Brain microvascular endothelial cell (primary cell): ENCODE measurements around the gene PLPPR1.

Experiments
- DNase-seq: peaks from one replicate; pipeline ENCODE4 v3.0.0-alpha.2; 2020
- H3K27ac ChIP-seq: fragments of 250-450 bp; sonication (Bioruptor Pico); 2 replicates; pipeline ENCODE4 v1.5.1; 2020; ENCODE audit warnings: mild to moderate bottlenecking, moderate library complexity
- H3K27me3 ChIP-seq: fragments of 250-450 bp; sonication (Bioruptor Pico); replicated peaks from 2 replicates; pipeline ENCODE4 v1.5.1; 2020; ENCODE audit warnings: mild to moderate bottlenecking
- H3K36me3 ChIP-seq: fragments of 250-450 bp; sonication (Bioruptor Pico); replicated peaks from 2 replicates; pipeline ENCODE4 v1.5.1; 2020; ENCODE audit warnings: mild to moderate bottlenecking
- H3K4me3 ChIP-seq: 2 replicates; pipeline ENCODE4 v1.5.1; 2011; ENCODE audit warnings: low read depth, mild to moderate bottlenecking, control low read depth, low read length, moderate library complexity
- in situ Hi-C: cut with HindIII; loops from 2 replicates; pipeline ENCODE4 v1.10.0; 2017; ENCODE audit warnings: low sequenced_read_pairs, low pct_ligation_motif_present
- TF ChIP-seq, protein P1 (sequence below): IDR thresholded peaks from 2 replicates; pipeline ENCODE4 v1.5.1; 2011; ENCODE audit warnings: low read depth, mild to moderate bottlenecking, moderate library complexity, low read length, control low read depth, inconsistent platforms; ENCODE audit errors: missing control alignments

PLPPR1 gene

DNA sequence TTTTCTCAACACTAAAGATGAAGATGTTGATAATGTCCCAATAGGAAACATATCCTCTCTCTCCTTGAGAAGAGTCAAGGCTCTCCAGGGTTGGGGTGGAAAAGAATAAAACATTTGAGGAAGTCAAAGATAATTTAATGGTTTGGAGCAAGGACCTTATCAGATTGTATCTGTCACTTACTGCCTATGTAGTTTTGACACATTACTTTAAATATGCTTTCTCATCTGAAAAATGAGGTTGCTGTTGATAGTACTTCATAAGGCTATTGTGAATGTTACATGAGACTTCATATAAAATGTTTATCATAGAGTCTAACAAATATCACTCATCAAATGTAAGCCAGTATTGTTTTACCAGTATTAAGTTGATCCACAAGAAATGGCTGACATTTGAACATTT lies 307.6 kb downstream of the PLPPR1 start:
- DNase-seq = no peak
- TF ChIP-seq, protein P1, sequence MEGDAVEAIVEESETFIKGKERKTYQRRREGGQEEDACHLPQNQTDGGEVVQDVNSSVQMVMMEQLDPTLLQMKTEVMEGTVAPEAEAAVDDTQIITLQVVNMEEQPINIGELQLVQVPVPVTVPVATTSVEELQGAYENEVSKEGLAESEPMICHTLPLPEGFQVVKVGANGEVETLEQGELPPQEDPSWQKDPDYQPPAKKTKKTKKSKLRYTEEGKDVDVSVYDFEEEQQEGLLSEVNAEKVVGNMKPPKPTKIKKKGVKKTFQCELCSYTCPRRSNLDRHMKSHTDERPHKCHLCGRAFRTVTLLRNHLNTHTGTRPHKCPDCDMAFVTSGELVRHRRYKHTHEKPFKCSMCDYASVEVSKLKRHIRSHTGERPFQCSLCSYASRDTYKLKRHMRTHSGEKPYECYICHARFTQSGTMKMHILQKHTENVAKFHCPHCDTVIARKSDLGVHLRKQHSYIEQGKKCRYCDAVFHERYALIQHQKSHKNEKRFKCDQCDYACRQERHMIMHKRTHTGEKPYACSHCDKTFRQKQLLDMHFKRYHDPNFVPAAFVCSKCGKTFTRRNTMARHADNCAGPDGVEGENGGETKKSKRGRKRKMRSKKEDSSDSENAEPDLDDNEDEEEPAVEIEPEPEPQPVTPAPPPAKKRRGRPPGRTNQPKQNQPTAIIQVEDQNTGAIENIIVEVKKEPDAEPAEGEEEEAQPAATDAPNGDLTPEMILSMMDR = no peak
- H3K4me3 ChIP-seq = no peak overlapping the region
- no peak overlapping the region for H3K27ac ChIP-seq
- H3K27me3 ChIP-seq = no peaks in the 10 kb centered on the region
- in situ Hi-C loops = no loop called here
- H3K36me3 ChIP-seq = no peaks in the 10 kb centered on the region

DNA sequence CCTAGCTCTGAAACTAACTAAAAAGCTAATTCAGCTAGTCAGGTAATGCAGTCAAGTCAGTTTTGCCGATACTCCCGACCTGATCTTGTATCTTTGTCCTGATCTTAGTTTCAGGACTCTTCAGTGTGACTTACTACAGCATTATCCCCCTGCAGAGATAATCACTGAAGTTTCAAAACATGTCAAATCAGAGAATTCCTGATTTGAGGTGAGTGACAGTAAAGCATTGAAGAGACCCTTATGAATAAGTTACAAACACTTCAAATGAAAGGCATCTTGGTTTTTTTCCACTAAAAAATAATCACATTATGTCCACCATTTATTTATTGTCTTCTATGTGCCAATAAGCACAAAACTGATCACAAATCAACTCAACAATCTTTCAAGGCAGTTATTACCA lies 308.7 kb downstream of the PLPPR1 start:
- no peaks in the 10 kb centered on the region for H3K36me3 ChIP-seq
- H3K27ac ChIP-seq = no peak overlapping the region
- no peaks in the 10 kb centered on the region for H3K27me3 ChIP-seq
- TF ChIP-seq, protein P1 = no peak
- DNase-seq = no peak
- H3K4me3 ChIP-seq = no peak overlapping the region
- in situ Hi-C loops = no loop called here

DNA sequence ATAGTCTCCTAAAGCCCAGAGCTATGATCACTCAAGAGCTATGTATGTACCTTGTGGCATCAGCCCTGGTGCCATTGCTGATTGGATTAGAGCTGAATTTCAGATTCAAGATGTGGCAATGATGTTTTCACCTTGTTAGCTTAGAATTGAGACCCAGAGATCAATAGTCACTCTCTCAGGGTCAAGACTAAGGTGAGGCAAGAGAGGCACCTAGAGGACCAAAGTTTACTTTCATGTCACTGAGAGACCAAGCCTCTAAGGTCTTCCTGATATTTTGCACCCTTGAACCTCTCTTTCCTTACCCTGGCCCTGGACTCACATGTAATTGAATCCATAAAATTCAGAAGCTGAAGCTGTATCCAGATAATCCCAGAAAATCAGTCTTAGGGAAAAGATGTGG lies 313.4 kb downstream of the PLPPR1 start:
- H3K27ac ChIP-seq = no peak overlapping the region
- no peaks in the 10 kb centered on the region for H3K36me3 ChIP-seq
- TF ChIP-seq, protein P1 = no peak
- in situ Hi-C loops = no loop called here
- H3K27me3 ChIP-seq = no peaks in the 10 kb centered on the region
- no peak for DNase-seq
- H3K4me3 ChIP-seq = no peak overlapping the region

DNA sequence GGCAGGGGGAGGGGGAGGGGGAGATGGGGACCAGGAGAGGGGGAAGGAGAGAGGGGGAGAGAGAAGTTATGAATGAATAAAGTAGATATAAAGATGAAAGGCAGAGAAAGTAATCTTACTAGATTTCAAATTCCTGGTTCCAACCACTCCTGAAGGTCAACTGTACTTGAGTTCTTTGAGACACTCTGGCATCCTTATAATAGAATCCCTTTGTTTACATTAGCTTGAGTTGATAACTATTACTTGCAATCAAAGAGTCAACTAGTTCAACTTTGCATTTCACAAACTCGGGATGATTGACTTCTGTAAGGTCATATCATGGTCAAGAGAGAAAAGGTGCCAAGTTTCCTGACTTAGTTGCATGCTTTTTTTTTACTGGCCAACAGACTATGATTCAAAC lies 314.1 kb downstream of the PLPPR1 start:
- H3K27ac ChIP-seq = no peak overlapping the region
- in situ Hi-C loops = no loop called here
- no peaks in the 10 kb centered on the region for H3K27me3 ChIP-seq
- no peak for DNase-seq
- no peaks in the 10 kb centered on the region for H3K36me3 ChIP-seq
- no peak overlapping the region for H3K4me3 ChIP-seq
- TF ChIP-seq, protein P1 = no peak

DNA sequence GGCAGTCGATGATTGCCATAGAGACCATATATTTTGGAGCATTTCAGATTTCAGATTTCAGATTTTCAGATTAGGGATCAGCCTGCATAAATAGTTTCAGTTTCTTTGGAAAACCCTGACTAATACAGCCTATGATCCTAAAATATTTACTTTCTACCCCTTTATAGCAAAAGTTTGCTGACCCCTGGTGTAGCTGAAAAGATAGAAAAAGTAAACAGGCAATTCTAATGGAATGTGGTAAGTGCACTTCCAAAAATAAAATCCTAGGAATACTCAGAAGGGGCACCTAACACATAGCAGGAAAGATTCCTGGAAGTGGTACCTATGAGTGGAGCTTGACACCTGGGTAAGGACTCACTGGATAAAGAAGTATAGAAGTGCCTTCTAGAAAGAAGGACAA lies 321.8 kb downstream of the PLPPR1 start:
- no peak for DNase-seq
- H3K27ac ChIP-seq = no peak overlapping the region
- in situ Hi-C loops = no loop called here
- H3K27me3 ChIP-seq = no peaks in the 10 kb centered on the region
- H3K36me3 ChIP-seq = no peaks in the 10 kb centered on the region
- TF ChIP-seq, protein P1 = no peak
- H3K4me3 ChIP-seq = no peak overlapping the region

DNA sequence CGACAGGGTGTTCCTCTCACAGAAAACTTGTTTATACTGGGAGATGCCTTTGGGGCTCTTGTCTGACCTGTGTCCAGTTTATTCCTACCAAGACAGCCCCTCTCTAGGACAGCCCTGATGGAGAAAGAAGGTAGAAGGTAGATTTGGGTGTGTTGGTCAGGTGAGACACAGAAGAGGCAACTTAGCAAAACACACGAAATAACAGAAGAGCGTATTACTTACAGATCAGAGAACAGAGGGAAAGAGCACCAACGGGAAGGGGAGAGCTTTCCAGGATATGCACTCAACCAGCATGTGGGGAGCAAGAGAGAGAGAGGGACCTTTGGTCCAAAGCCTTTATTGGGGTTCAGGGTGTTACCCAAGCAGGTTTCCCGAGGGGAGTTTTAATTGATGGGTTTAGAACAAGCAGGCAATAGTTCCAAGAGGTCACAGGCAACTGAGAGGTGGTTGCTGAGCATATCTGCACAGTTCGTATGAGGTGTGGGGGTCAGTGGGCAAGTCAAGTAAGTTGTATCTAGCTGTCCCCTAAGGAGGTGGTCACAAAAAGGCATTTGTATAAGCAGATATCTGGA lies 324.5 kb downstream of the PLPPR1 start:
- Histone ChIP-seq H3K27me3 (no peaks in the 10 kb centered on the region), H3K36me3 (no peaks in the 10 kb centered on the region), H3K27ac (no peak overlapping the region), H3K4me3 (no peak overlapping the region)
- TF ChIP-seq, protein P1 = no peak
- in situ Hi-C loops = no loop called here
- DNase-seq = no peak
